CD8-positive, alpha-beta memory T cell (primary cell): ENCODE measurements around the gene JMJD4. TPM values are rescaled to one million over a fixed set of nuclear protein-coding genes. Genes with fewer than 3 reads are reported as not detected.
A peak's percentile ranks its signal among the peaks of the same experiment; 100 is the strongest.

Experiments used
- CTCF ChIA-PET: fragments of 350-600 bp; sonication (Branson Sonifier 250); formaldehyde crosslinking; loops from one replicate; lab custom pipeline; 2021; ENCODE audit warnings: antibody characterized with exemption; lab: Charles Lee
- POLR2A ChIA-PET: fragments of 350-600 bp; sonication (Branson Sonifier 250); formaldehyde crosslinking; loops from one replicate; lab custom pipeline; 2021; ENCODE audit warnings: antibody characterized with exemption; lab: Charles Lee
- DNase-seq, 5 donors: peaks; one replicate each; pipeline versions ENCODE4 v3.0.0 to v3.0.0-alpha.2; 2020 to 2022; ENCODE audit warnings: mixed read lengths in 1 of 5
- H3K27ac ChIP-seq: one replicate; pipeline ENCODE4 v1.7.0; 2013; ENCODE audit warnings: low read depth, mild to moderate bottlenecking, low read length, moderate library complexity
- H3K27me3 ChIP-seq: 2 replicates; pipeline ENCODE4 v1.7.0; 2013; ENCODE audit warnings: low read length, mild to moderate bottlenecking; ENCODE audit not compliant: insufficient read depth, poor library complexity, severe bottlenecking
- H3K36me3 ChIP-seq: 2 replicates; pipeline ENCODE4 v1.7.0; 2013; ENCODE audit warnings: mild to moderate bottlenecking, low read length, moderate library complexity; ENCODE audit not compliant: insufficient read depth
- H3K4me1 ChIP-seq: 2 replicates; pipeline ENCODE4 v1.7.0; 2013; ENCODE audit warnings: mild to moderate bottlenecking, low read length, moderate library complexity; ENCODE audit not compliant: insufficient read depth
- H3K4me3 ChIP-seq: 2 replicates; pipeline ENCODE4 v1.7.0; 2013; ENCODE audit warnings: mild to moderate bottlenecking, low read length
- H3K9me3 ChIP-seq: 2 replicates; pipeline ENCODE4 v1.7.0; 2013; ENCODE audit warnings: mild to moderate bottlenecking, low read length
- H3K27ac Mint-ChIP-seq, 8 donors: one replicate each; pipeline ENCODE4 v1.8.0; 2020 to 2021; ENCODE audit warnings: mixed read lengths in 8 of 8, mild to moderate bottlenecking in 6 of 8, inconsistent platforms in 3 of 8, moderate library complexity in 3 of 8
- H3K27me3 Mint-ChIP-seq, 2 donors: one replicate each; pipeline ENCODE4 v1.8.0; 2020 to 2021; ENCODE audit warnings: mixed read lengths in 2 of 2, mild to moderate bottlenecking in 1 of 2, moderate library complexity in 1 of 2
- H3K36me3 Mint-ChIP-seq, 3 donors: one replicate each; pipeline ENCODE4 v1.8.0; 2020 to 2021; ENCODE audit warnings: mixed read lengths in 3 of 3, inconsistent platforms in 1 of 3, mild to moderate bottlenecking in 1 of 3
- H3K4me1 Mint-ChIP-seq, 3 donors: one replicate each; pipeline ENCODE4 v1.8.0; 2020 to 2021; ENCODE audit warnings: mixed read lengths in 3 of 3, inconsistent platforms in 1 of 3, mild to moderate bottlenecking in 1 of 3
- H3K4me3 Mint-ChIP-seq, 7 donors: one replicate each; pipeline ENCODE4 v1.8.0; 2020 to 2021; ENCODE audit warnings: mixed read lengths in 7 of 7, mild to moderate bottlenecking in 6 of 7, moderate library complexity in 4 of 7, inconsistent platforms in 2 of 7
- H3K9me3 Mint-ChIP-seq, 5 donors: one replicate each; pipeline ENCODE4 v1.8.0; 2020 to 2022; ENCODE audit warnings: mixed read lengths in 5 of 5, mild to moderate bottlenecking in 3 of 5, moderate library complexity in 2 of 5, inconsistent platforms in 1 of 5
- polyA plus RNA-seq: library from polyadenylated mRNA; unstranded; fragments of 300-500 nt; fragmentation: Illumina TruSeq; gene quantifications from one replicate; pipeline ENCODE4 v1.2.3, GENCODE V29; 2021
- total RNA-seq, 2 experiments: library from RNA; stranded (reverse); gene quantifications; one replicate each; pipeline ENCODE4 v1.2.3, GENCODE V29; 2021

JMJD4 gene
- total and polyA plus RNA-seq, 3 experiments from 2014 or later = 23.1 to 28.0 (median 25.8) TPM

GRCh38 chr1:227747382-227747781 lies 12.3 kb upstream of the JMJD4 start:
- Mint-ChIP-seq H3K27ac (peak overlapping the region in 2 of 8 donors; percentile 50 to 60), H3K4me1 (peaks cover 25 to 58% (median 57%) of the 10 kb centered on the region in 3 donors), H3K27me3 (no peaks in the 10 kb centered on the region), H3K36me3 (peaks cover 0 to 57% (median 5%) of the 10 kb centered on the region in 3 donors), H3K9me3 (no peaks in the 10 kb centered on the region), H3K4me3 (no peak overlapping the region)
- peaks cover 13% of the 10 kb centered on the region for H3K36me3 ChIP-seq
- no peaks in the 10 kb centered on the region for H3K9me3 ChIP-seq
- no peak overlapping the region for H3K27ac ChIP-seq
- ChIA-PET POLR2A (no interaction called here), CTCF (interaction anchor here (2.0 kb wide), 1 partner anchor 15 kb away, joined by 5 read pairs; no protein-coding TSS in a partner anchor)
- no peaks in the 10 kb centered on the region for H3K27me3 ChIP-seq
- H3K4me3 ChIP-seq = no peak overlapping the region
- no peak for DNase-seq
- peaks cover 25% of the 10 kb centered on the region for H3K4me1 ChIP-seq

- CTCF ChIA-PET = interaction anchor here (2.0 kb wide), 1 partner anchor 16 kb away, joined by 5 read pairs; no protein-coding TSS in a partner anchor
- DNase-seq = no peak
- H3K4me3 Mint-ChIP-seq = no peak overlapping the region
- no peaks in the 10 kb centered on the region for H3K9me3 Mint-ChIP-seq
- Histone ChIP-seq H3K27me3 (no peaks in the 10 kb centered on the region), H3K36me3 (peaks cover 13% of the 10 kb centered on the region), H3K4me3 (no peak overlapping the region), H3K9me3 (no peaks in the 10 kb centered on the region), H3K4me1 (peaks cover 25% of the 10 kb centered on the region), H3K27ac (no peak overlapping the region)
- H3K36me3 Mint-ChIP-seq = peaks cover 0 to 51% (median 5%) of the 10 kb centered on the region in 3 donors
- H3K27me3 Mint-ChIP-seq = no peaks in the 10 kb centered on the region
- POLR2A ChIA-PET = no interaction called here
- peaks cover 25 to 62% (median 54%) of the 10 kb centered on the region in 3 donors for H3K4me1 Mint-ChIP-seq
- peak overlapping the region in 2 of 8 donors; percentile 66 to 81 for H3K27ac Mint-ChIP-seq
Observed at GRCh38 chr1:227746676-227747075, 11.6 kb upstream of the JMJD4 start.

GRCh38 chr1:227745568-227746265 lies 10.6 kb upstream of the JMJD4 start:
- Mint-ChIP-seq H3K27me3 (no peaks in the 10 kb centered on the region), H3K36me3 (peaks cover 0 to 49% (median 3%) of the 10 kb centered on the region in 3 donors), H3K4me1 (peaks cover 30 to 68% (median 60%) of the 10 kb centered on the region in 3 donors), H3K4me3 (no peak overlapping the region), H3K9me3 (no peaks in the 10 kb centered on the region), H3K27ac (peak overlapping the region in 3 of 8 donors; percentile 32 to 54 (median 33))
- DNase-seq = no peak
- Histone ChIP-seq H3K4me1 (peaks cover 25% of the 10 kb centered on the region), H3K9me3 (no peaks in the 10 kb centered on the region), H3K36me3 (peaks cover 13% of the 10 kb centered on the region), H3K27ac (no peak overlapping the region), H3K4me3 (no peak overlapping the region), H3K27me3 (no peaks in the 10 kb centered on the region)
- CTCF ChIA-PET = no interaction called here
- POLR2A ChIA-PET = no interaction called here

GRCh38 chr1:227744668-227745067 lies 9.6 kb upstream of the JMJD4 start:
- no peak for DNase-seq
- H3K27ac Mint-ChIP-seq = peak overlapping the region in 2 of 8 donors; percentile 38 to 51
- H3K4me3 Mint-ChIP-seq = no peak overlapping the region
- Histone ChIP-seq H3K36me3 (peaks cover 13% of the 10 kb centered on the region), H3K9me3 (no peaks in the 10 kb centered on the region), H3K27me3 (no peaks in the 10 kb centered on the region), H3K4me3 (no peak overlapping the region), H3K27ac (no peak overlapping the region), H3K4me1 (peaks cover 25% of the 10 kb centered on the region)
- peaks cover 38 to 77% (median 69%) of the 10 kb centered on the region in 3 donors for H3K4me1 Mint-ChIP-seq
- POLR2A ChIA-PET = no interaction called here
- CTCF ChIA-PET = no interaction called here
- peaks cover 0 to 47% (median 5%) of the 10 kb centered on the region in 3 donors for H3K36me3 Mint-ChIP-seq
- no peaks in the 10 kb centered on the region for H3K9me3 Mint-ChIP-seq
- H3K27me3 Mint-ChIP-seq = peaks cover 0 to 1% of the 10 kb centered on the region in 2 donors

- CTCF ChIA-PET = interaction anchor here (0.9 kb wide), 1 partner anchor 19 kb away, joined by 3 read pairs; no protein-coding TSS in a partner anchor
- Mint-ChIP-seq H3K4me1 (peaks cover 36 to 79% (median 68%) of the 10 kb centered on the region in 3 donors), H3K27me3 (peaks cover 0 to 1% of the 10 kb centered on the region in 2 donors)
Observed at GRCh38 chr1:227742738-227743715, 7.9 kb upstream of the JMJD4 start.

GRCh38 chr1:227741166-227741870 lies 6.2 kb upstream of the JMJD4 start:
- Histone ChIP-seq H3K36me3 (peaks cover 9% of the 10 kb centered on the region), H3K9me3 (no peaks in the 10 kb centered on the region), H3K27ac (no peak overlapping the region), H3K4me3 (no peak overlapping the region), H3K4me1 (peaks cover 19% of the 10 kb centered on the region), H3K27me3 (no peaks in the 10 kb centered on the region)
- Mint-ChIP-seq H3K27ac (peak overlapping the region in 2 of 8 donors; percentile 18 to 43), H3K27me3 (peaks cover 0 to 1% of the 10 kb centered on the region in 2 donors), H3K4me1 (peaks cover 39 to 86% (median 71%) of the 10 kb centered on the region in 3 donors), H3K36me3 (peaks cover 0 to 26% (median 5%) of the 10 kb centered on the region in 3 donors), H3K9me3 (no peaks in the 10 kb centered on the region), H3K4me3 (no peak overlapping the region)
- POLR2A ChIA-PET = no interaction called here
- CTCF ChIA-PET = no interaction called here
- DNase-seq = no peak

More at GRCh38 chr1:227742738-227743715, 7.9 kb upstream of the JMJD4 start:
- no peak overlapping the region for H3K4me3 Mint-ChIP-seq
- POLR2A ChIA-PET = interaction anchor here (0.6 kb wide), 1 partner anchor 10 kb away, joined by 3 read pairs; no protein-coding TSS in a partner anchor
- H3K36me3 Mint-ChIP-seq = peaks cover 0 to 34% (median 2%) of the 10 kb centered on the region in 3 donors
- Histone ChIP-seq H3K9me3 (no peaks in the 10 kb centered on the region), H3K4me3 (no peak overlapping the region), H3K27ac (no peak overlapping the region), H3K4me1 (peaks cover 10% of the 10 kb centered on the region), H3K27me3 (no peaks in the 10 kb centered on the region), H3K36me3 (peaks cover 9% of the 10 kb centered on the region)
- no peak for DNase-seq
- no peaks in the 10 kb centered on the region for H3K9me3 Mint-ChIP-seq
- no peak overlapping the region for H3K27ac Mint-ChIP-seq

- POLR2A ChIA-PET = interaction anchor here (1.4 kb wide), 1 partner anchor 25 kb away, joined by 4 read pairs; no protein-coding TSS in a partner anchor
- peak overlapping the region in 6 of 8 donors; percentile 18 to 87 (median 60) for H3K27ac Mint-ChIP-seq
- peak overlapping the region in 1 of 7 donors; percentile 68 for H3K4me3 Mint-ChIP-seq
- H3K27me3 ChIP-seq = no peaks in the 10 kb centered on the region
- no peak overlapping the region for H3K27ac ChIP-seq
- peaks cover 0 to 1% of the 10 kb centered on the region in 2 donors for H3K27me3 Mint-ChIP-seq
- H3K4me1 Mint-ChIP-seq = peaks cover 40 to 90% (median 70%) of the 10 kb centered on the region in 3 donors
- no peaks in the 10 kb centered on the region for H3K9me3 Mint-ChIP-seq
- DNase-seq = no peak
- H3K36me3 ChIP-seq = peaks cover 9% of the 10 kb centered on the region
- no peak overlapping the region for H3K4me3 ChIP-seq
- H3K4me1 ChIP-seq = peaks cover 22% of the 10 kb centered on the region
- H3K36me3 Mint-ChIP-seq = peaks cover 0 to 25% (median 5%) of the 10 kb centered on the region in 3 donors
- no peaks in the 10 kb centered on the region for H3K9me3 ChIP-seq
- CTCF ChIA-PET = no interaction called here
Observed at GRCh38 chr1:227740401-227740960, 5.4 kb upstream of the JMJD4 start.
